SK-N-SH treated with all-trans-retinoic acid at 6 μM for 48 hours (cell line): ENCODE data around the gene HPN.

ENCODE experiments used
- GLIS3 ChIP-seq: fragments of 250-450 bp; sonication (Bioruptor Pico); IDR thresholded peaks from 2 replicates; pipeline ENCODE4 v1.5.0; 2020; ENCODE audit warnings: mild to moderate bottlenecking, moderate library complexity
- RARB ChIP-seq: fragments of 250-450 bp; sonication (Bioruptor Pico); IDR thresholded peaks from 2 replicates; pipeline ENCODE4 v1.8.0; 2021; ENCODE audit warnings: mild to moderate bottlenecking, moderate library complexity
- TF ChIP-seq, protein P1 (sequence below): fragments of 250-450 bp; sonication (Bioruptor Pico); IDR thresholded peaks from 2 replicates; pipeline ENCODE4 v1.5.0; 2020; ENCODE audit warnings: mild to moderate bottlenecking, moderate library complexity

DNA sequence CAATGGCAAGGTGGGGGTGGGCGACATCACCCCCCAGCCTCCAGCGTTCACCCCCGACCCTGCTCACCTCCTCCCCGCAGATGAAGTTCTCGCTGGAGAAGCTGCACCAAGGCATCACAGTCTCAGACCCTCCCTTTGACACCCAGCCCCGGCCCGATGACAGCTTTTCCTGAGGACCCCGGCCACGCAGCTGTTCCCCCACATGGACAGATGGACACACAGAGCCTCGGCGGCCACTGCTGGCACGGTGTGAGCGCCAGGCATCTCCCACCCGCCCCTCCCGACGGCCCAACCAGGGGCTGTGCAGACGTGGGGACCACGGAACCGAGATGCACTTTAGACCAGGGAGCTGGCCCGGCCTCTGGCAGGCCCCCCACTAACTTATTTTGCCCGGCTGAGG, 15.6 kb upstream of the HPN start:
- TF ChIP-seq, protein P1, sequence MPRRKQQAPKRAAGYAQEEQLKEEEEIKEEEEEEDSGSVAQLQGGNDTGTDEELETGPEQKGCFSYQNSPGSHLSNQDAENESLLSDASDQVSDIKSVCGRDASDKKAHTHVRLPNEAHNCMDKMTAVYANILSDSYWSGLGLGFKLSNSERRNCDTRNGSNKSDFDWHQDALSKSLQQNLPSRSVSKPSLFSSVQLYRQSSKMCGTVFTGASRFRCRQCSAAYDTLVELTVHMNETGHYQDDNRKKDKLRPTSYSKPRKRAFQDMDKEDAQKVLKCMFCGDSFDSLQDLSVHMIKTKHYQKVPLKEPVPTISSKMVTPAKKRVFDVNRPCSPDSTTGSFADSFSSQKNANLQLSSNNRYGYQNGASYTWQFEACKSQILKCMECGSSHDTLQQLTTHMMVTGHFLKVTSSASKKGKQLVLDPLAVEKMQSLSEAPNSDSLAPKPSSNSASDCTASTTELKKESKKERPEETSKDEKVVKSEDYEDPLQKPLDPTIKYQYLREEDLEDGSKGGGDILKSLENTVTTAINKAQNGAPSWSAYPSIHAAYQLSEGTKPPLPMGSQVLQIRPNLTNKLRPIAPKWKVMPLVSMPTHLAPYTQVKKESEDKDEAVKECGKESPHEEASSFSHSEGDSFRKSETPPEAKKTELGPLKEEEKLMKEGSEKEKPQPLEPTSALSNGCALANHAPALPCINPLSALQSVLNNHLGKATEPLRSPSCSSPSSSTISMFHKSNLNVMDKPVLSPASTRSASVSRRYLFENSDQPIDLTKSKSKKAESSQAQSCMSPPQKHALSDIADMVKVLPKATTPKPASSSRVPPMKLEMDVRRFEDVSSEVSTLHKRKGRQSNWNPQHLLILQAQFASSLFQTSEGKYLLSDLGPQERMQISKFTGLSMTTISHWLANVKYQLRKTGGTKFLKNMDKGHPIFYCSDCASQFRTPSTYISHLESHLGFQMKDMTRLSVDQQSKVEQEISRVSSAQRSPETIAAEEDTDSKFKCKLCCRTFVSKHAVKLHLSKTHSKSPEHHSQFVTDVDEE (CRISPR knock-in tag) = no peak
- TF ChIP-seq RARB (CRISPR knock-in tag) = no peak
- no peak for TF ChIP-seq GLIS3
